ENCODE results near the gene PHACTR1. TPM values are rescaled to one million over a fixed set of nuclear protein-coding genes. Genes with fewer than 3 reads are reported as not detected.

The PHACTR1 gene
- total and polyA plus RNA-seq, 3 donors from 2014 or later: 5.1 to 7.6 (median 6.5) TPM

GRCh38 chr6:12772416-12772815 is 55.8 kb downstream of the PHACTR1 start:
- no peaks in the 10 kb centered on the region for H3K4me1 ChIP-seq
- no peak for DNase-seq
- 88 to 89% methylated on average over 3 of the region's 3 CpGs for WGBS, 2 donors

GRCh38 chr6:12776291-12776690 is 59.7 kb downstream of the PHACTR1 start:
- 68 to 71% methylated on average over 4 of the region's 4 CpGs for WGBS, 2 donors
- intact Hi-C loops (cut with DNase I; ENCODE audit: low total_unique reads): no loop called here
- no peak overlapping the region for H3K4me3 ChIP-seq
- no peaks in the 10 kb centered on the region for H3K4me1 ChIP-seq
- TF ChIP-seq CTCF (IDR thresholded peaks at IDR 0.05): no peak
- no peak for TF ChIP-seq POLR2A (IDR thresholded peaks at IDR 0.05)
- H3K9me3 ChIP-seq: no peaks in the 10 kb centered on the region
- H3K27ac ChIP-seq: no peak overlapping the region
- H3K27me3 ChIP-seq: no peaks in the 10 kb centered on the region
- DNase-seq: no peak
- H3K36me3 ChIP-seq (ENCODE audit: low read depth, missing control alignments): no peaks in the 10 kb centered on the region

More at GRCh38 chr6:12772416-12772815, 55.8 kb downstream of the PHACTR1 start:
- H3K27me3 ChIP-seq: no peaks in the 10 kb centered on the region
- H3K4me3 ChIP-seq: no peak overlapping the region
- no peaks in the 10 kb centered on the region for H3K36me3 ChIP-seq (ENCODE audit: low read depth, missing control alignments)
- no peak for TF ChIP-seq POLR2A (IDR thresholded peaks at IDR 0.05)
- TF ChIP-seq CTCF (IDR thresholded peaks at IDR 0.05): no peak
- H3K9me3 ChIP-seq: no peaks in the 10 kb centered on the region
- no peak overlapping the region for H3K27ac ChIP-seq
- intact Hi-C loops (cut with DNase I; ENCODE audit: low total_unique reads): no loop called here

GRCh38 chr6:12779772-12780171 is 63.2 kb downstream of the PHACTR1 start:
- Histone ChIP-seq H3K4me3 (no peak overlapping the region), H3K27me3 (no peaks in the 10 kb centered on the region), H3K36me3 (ENCODE audit: low read depth, missing control alignments) (no peaks in the 10 kb centered on the region), H3K9me3 (no peaks in the 10 kb centered on the region), H3K4me1 (no peaks in the 10 kb centered on the region), H3K27ac (no peak overlapping the region)
- intact Hi-C loops (cut with DNase I; ENCODE audit: low total_unique reads): no loop called here
- no peak for DNase-seq
- TF ChIP-seq POLR2A (IDR thresholded peaks at IDR 0.05) (no peak), CTCF (IDR thresholded peaks at IDR 0.05) (no peak)
- 91 to 95% methylated on average over 2 of the region's 2 CpGs for whole genome bisulfite sequencing, 2 donors

GRCh38 chr6:12782136-12782535 is 65.6 kb downstream of the PHACTR1 start:
- TF ChIP-seq CTCF (IDR thresholded peaks at IDR 0.05): no peak
- no peak for TF ChIP-seq POLR2A (IDR thresholded peaks at IDR 0.05)
- intact Hi-C loops (cut with DNase I; ENCODE audit: low total_unique reads): no loop called here
- Histone ChIP-seq H3K27me3 (no peaks in the 10 kb centered on the region), H3K4me3 (no peak overlapping the region), H3K27ac (no peak overlapping the region), H3K36me3 (ENCODE audit: low read depth, missing control alignments) (no peaks in the 10 kb centered on the region), H3K9me3 (no peaks in the 10 kb centered on the region), H3K4me1 (no peaks in the 10 kb centered on the region)
- WGBS, 2 donors: 94 to 96% methylated on average over 5 of the region's 5 CpGs
- DNase-seq: no peak

GRCh38 chr6:12785301-12785700 is 68.7 kb downstream of the PHACTR1 start:
- Histone ChIP-seq H3K36me3 (ENCODE audit: low read depth, missing control alignments) (no peaks in the 10 kb centered on the region), H3K9me3 (no peaks in the 10 kb centered on the region), H3K4me1 (no peaks in the 10 kb centered on the region), H3K27me3 (no peaks in the 10 kb centered on the region), H3K4me3 (no peak overlapping the region), H3K27ac (no peak overlapping the region)
- no peak for TF ChIP-seq CTCF (IDR thresholded peaks at IDR 0.05)
- no peak for TF ChIP-seq POLR2A (IDR thresholded peaks at IDR 0.05)
- DNase-seq: no peak
- intact Hi-C loops (cut with DNase I; ENCODE audit: low total_unique reads): no loop called here
- WGBS, 2 donors: 85 to 87% methylated on average over 5 of the region's 5 CpGs

Data from testis (tissue), 3 donors.